AML-193 (cell line): Measurements from ENCODE around the gene ZDHHC11.

Experiments used
- DNase-seq, 2 experiments: peaks; one replicate each; lab custom pipeline; 2025; lab: John Stamatoyannopoulos, UW

Gene ZDHHC11

DNA sequence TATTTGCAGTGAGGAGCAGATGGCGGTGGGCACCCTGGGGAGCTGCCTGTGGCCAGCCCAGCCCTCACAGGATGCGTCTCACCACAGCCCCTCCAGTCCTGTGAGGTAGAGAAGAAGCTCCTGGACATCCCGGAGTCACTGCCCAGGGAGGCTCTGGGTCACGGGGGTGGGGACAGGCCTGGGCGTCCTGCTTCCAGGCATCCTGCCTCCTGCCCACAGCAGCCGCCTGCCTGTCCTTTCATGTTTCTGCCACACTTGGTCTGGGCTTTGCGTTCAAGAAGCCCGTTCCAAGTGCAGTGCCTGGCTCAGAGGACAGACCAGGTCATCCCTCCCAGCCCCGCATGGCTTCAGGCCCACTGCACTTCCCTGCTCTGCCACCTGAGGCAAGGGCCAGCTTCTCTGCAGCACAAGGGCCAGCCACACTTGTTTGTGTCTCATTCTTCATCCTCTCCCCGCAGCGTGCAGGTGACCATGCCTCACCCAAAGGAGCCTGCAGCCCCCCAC, 104.5 kb downstream of the ZDHHC11 start:
- DNase-seq, result no peak
